ENCODE data around the gene NAALADL1. TPM values are rescaled to one million over a fixed set of nuclear protein-coding genes. Genes with fewer than 3 reads are reported as not detected.
A peak's percentile ranks its signal among the peaks of the same experiment; 100 is the strongest.

Gene NAALADL1
- total and polyA plus RNA-seq, 9 of the 15 experiments (the other 6 are each of a cell fraction or from before 2014, with no cell fraction given): 0.06 to 0.72 (median 0.22) TPM; not detected in 4

- Histone ChIP-seq H3K4me1 (replicated peaks in 1 of 2; ENCODE audit: control insufficient read depth in 2 of 2, insufficient read depth in 2 of 2, low read length in 2 of 2) (peaks cover 20 to 23% of the 10 kb centered on the region in 2 experiments; a peak in 4 of 5 replicates), H3K9ac (ENCODE audit: insufficient read depth in 1 of 2, low read depth in 2 of 2, low read length in 2 of 2) (peak overlapping the region; percentile 42 to 84; a peak in 2 of 4 replicates), H2AFZ (ENCODE audit: low read depth, low read length) (peak overlapping the region; percentile 81), H3K27ac (ENCODE audit: extremely low read depth, low read depth, low read length) (peak overlapping the region; percentile 55; the same call in 2 of the 3 replicates), H4K20me1 (replicated peaks; ENCODE audit: control insufficient read depth, insufficient read depth, low read length) (no peaks in the 10 kb centered on the region), H3K9me1 (ENCODE audit: control insufficient read depth, insufficient read depth, low read length) (no peaks in the 10 kb centered on the region), H3K4me2 (ENCODE audit: insufficient read depth, low read length) (no peak overlapping the region), H3K36me3 (ENCODE audit: control insufficient read depth, insufficient read depth, low read length) (no peaks in the 10 kb centered on the region), H3K4me3 (no peak overlapping the region), H3K9me3 (replicated peaks; ENCODE audit: control insufficient read depth, insufficient read depth, low read depth, low read length) (no peaks in the 10 kb centered on the region), H3K27me3 (ENCODE audit: control insufficient read depth in 2 of 2, insufficient read depth in 2 of 2, low read length in 2 of 2) (no peaks in the 10 kb centered on the region), H3K79me2 (ENCODE audit: control insufficient read depth, insufficient read depth, low read length) (no peaks in the 10 kb centered on the region)
- in situ Hi-C loops (cut with MboI) (loop anchor here (5.0 kb wide), 1 partner anchor 152 kb away; no protein-coding TSS in a partner anchor), intact Hi-C loops (cut with micrococcal nuclease) (no loop called here)
- ChIA-PET POLR2A (interaction anchor here (0.5 to 1.4 kb wide), 4 partner anchors 15 to 424 kb away, joined by 3 to 6 read pairs (median 4); partner anchors contain the start of genes ARL2 and NEAT1), CTCF (ENCODE audit: low intra/inter-chr PET ratio) (interaction anchor here (0.7 kb wide), 1 partner anchor 118 kb away, joined by 4 read pairs; no protein-coding TSS in a partner anchor)
- 40% methylated on average over 1 of the region's 1 CpG for WGBS (ENCODE audit: insufficient coverage, low coverage, missing lambda C conversion rate)
- TF ChIP-seq NR3C1 (CRISPR knock-in tag; IDR thresholded peaks at IDR 0.05): no peak
- BruUV-seq (replicated peaks): no TSS peak
- DNase-seq (ENCODE audit: extremely low read depth in 1 of 4, low spot score in 3 of 4) (no peak), FAIRE-seq (no peak), ATAC-seq (no peak)
Measured at GRCh38 chr11:64999478-64999877, 58.9 kb downstream of the NAALADL1 start.

- peak; percentile 81 for FAIRE-seq
- CTCF ChIA-PET (ENCODE audit: low intra/inter-chr PET ratio): no interaction called here
- Histone ChIP-seq H3K27me3 (ENCODE audit: control insufficient read depth in 2 of 2, insufficient read depth in 2 of 2, low read length in 2 of 2) (no peaks in the 10 kb centered on the region), H3K36me3 (ENCODE audit: control insufficient read depth, insufficient read depth, low read length) (no peaks in the 10 kb centered on the region), H3K9me3 (replicated peaks; ENCODE audit: control insufficient read depth, insufficient read depth, low read depth, low read length) (no peaks in the 10 kb centered on the region), H3K4me3 (0 out of 2 replicates have a peak overlapping the region, but pooled peaks have one; percentile 5), H3K4me1 (replicated peaks in 1 of 2; ENCODE audit: control insufficient read depth in 2 of 2, insufficient read depth in 2 of 2, low read length in 2 of 2) (peaks cover 23% of the 10 kb centered on the region in 2 experiments; a peak in 4 of 5 replicates), H3K4me2 (ENCODE audit: insufficient read depth, low read length) (peak overlapping the region; percentile 68), H4K20me1 (replicated peaks; ENCODE audit: control insufficient read depth, insufficient read depth, low read length) (no peaks in the 10 kb centered on the region), H3K9ac (ENCODE audit: insufficient read depth in 1 of 2, low read depth in 2 of 2, low read length in 2 of 2) (peak overlapping the region; percentile 42 to 84), H2AFZ (ENCODE audit: low read depth, low read length) (peak overlapping the region; percentile 81), H3K79me2 (ENCODE audit: control insufficient read depth, insufficient read depth, low read length) (no peaks in the 10 kb centered on the region), H3K27ac (ENCODE audit: extremely low read depth, low read depth, low read length) (peak overlapping the region; percentile 55), H3K9me1 (ENCODE audit: control insufficient read depth, insufficient read depth, low read length) (no peaks in the 10 kb centered on the region)
- no TSS peak for BruUV-seq (replicated peaks)
- WGBS (ENCODE audit: insufficient coverage, low coverage, missing lambda C conversion rate): 31% methylated on average over 9 of the region's 9 CpGs
- intact Hi-C loops (cut with micrococcal nuclease) (no loop called here), in situ Hi-C loops (cut with MboI) (loop anchor here (5.0 kb wide), 1 partner anchor 152 kb away; no protein-coding TSS in a partner anchor)
- POLR2A ChIA-PET: interaction anchor here (0.7 to 1.4 kb wide), 5 partner anchors 10 to 424 kb away, joined by 3 to 6 read pairs (median 4); partner anchors contain the start of genes ARL2 and NEAT1
- DNase-seq (ENCODE audit: extremely low read depth in 1 of 4, low spot score in 3 of 4): peak in 2 of 4 experiments; percentile 59 to 72
- ATAC-seq: no peak
- 0 out of 2 replicates have a peak, but pooled peaks have one; percentile 15 for TF ChIP-seq POLR2G (IDR thresholded peaks at IDR 0.05; ENCODE audit: low read depth, low read length)
- no peak for TF ChIP-seq EGR1 (conservative IDR thresholded peaks at IDR 0.05)
- TF ChIP-seq NELFE (IDR thresholded peaks at IDR 0.05; ENCODE audit: insufficient read depth, insufficient read length): no peak
- TF ChIP-seq, protein P1, sequence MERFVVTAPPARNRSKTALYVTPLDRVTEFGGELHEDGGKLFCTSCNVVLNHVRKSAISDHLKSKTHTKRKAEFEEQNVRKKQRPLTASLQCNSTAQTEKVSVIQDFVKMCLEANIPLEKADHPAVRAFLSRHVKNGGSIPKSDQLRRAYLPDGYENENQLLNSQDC (CRISPR knock-in tag; IDR thresholded peaks at IDR 0.05): no peak
- peak; percentile 57 for TF ChIP-seq CXXC5 (CRISPR knock-in tag; IDR thresholded peaks at IDR 0.05)
- no peak for TF ChIP-seq TCF7 (IDR thresholded peaks at IDR 0.05; ENCODE audit: borderline replicate concordance)
- no peak for TF ChIP-seq BCOR (IDR thresholded peaks at IDR 0.05)
- 0 out of 2 replicates have a peak, but pooled peaks have one; percentile 29 for TF ChIP-seq CTBP1 (IDR thresholded peaks at IDR 0.05; ENCODE audit: borderline replicate concordance)
- no peak for TF ChIP-seq CBX1 (IDR thresholded peaks at IDR 0.05; ENCODE audit: low read depth)
- TF ChIP-seq, protein P2, sequence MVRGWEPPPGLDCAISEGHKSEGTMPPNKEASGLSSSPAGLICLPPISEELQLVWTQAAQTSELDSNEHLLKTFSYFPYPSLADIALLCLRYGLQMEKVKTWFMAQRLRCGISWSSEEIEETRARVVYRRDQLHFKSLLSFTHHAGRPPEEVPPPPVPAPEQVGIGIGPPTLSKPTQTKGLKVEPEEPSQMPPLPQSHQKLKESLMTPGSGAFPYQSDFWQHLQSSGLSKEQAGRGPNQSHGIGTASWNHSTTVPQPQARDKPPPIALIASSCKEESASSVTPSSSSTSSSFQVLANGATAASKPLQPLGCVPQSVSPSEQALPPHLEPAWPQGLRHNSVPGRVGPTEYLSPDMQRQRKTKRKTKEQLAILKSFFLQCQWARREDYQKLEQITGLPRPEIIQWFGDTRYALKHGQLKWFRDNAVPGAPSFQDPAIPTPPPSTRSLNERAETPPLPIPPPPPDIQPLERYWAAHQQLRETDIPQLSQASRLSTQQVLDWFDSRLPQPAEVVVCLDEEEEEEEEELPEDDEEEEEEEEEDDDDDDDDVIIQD (CRISPR knock-in tag; IDR thresholded peaks at IDR 0.05): no peak
- TF ChIP-seq ZFX (CRISPR knock-in tag; IDR thresholded peaks at IDR 0.05): peak; percentile 22; the same call in 1 of the 2 replicates
- 0 out of 2 replicates have a peak, but pooled peaks have one; percentile 22 for TF ChIP-seq NR2C2 (CRISPR knock-in tag; IDR thresholded peaks at IDR 0.05)
- TF ChIP-seq NR2C2 (tag; IDR thresholded peaks at IDR 0.05): no peak
Measured at GRCh38 chr11:64998690-64999431, 59.5 kb downstream of the NAALADL1 start.

Measured in K562 (cell line).